A673 (cell line): ENCODE results near the gene RAPGEF2. TPM values are rescaled to one million over a fixed set of nuclear protein-coding genes. Genes with fewer than 3 reads are reported as not detected.
"Not testable (repeated sequence)": the region's sequence is repeated elsewhere in the genome, so short reads cannot be mapped to it uniquely, and the experiment has no call there.

Source experiments
- BruUV-seq: library from RNA; stranded (reverse); fragments of 400-500 nt; replicated peaks from 2 replicates; lab custom pipeline; 2021; lab: Mats Ljungman, UMichigan
- CTCF ChIA-PET: fragments of 300-600 bp; sonication (Branson Sonifier 250); formaldehyde crosslinking; loops from one replicate; lab custom pipeline; 2022; ENCODE audit warnings: antibody characterized with exemption; lab: Charles Lee
- POLR2A ChIA-PET: fragments of 300-600 bp; sonication (Branson Sonifier 250); formaldehyde crosslinking; loops from one replicate; lab custom pipeline; 2022; ENCODE audit warnings: antibody characterized with exemption; ENCODE audit not compliant: low non-redundant PET; lab: Charles Lee
- DNase-seq: peaks from one replicate; pipeline ENCODE4 v3.0.0-alpha.2; 2015; ENCODE audit warnings: low spot score
- H3K27ac ChIP-seq: fragments of 200-600 bp; sonication (generic); 2 replicates; pipeline ENCODE4 v1.5.1; 2016; ENCODE audit warnings: mixed run types, low read depth, mild to moderate bottlenecking, mixed read lengths, antibody characterized with exemption, low read length; ENCODE audit not compliant: poor library complexity, severe bottlenecking
- H3K27me3 ChIP-seq: fragments of 200-600 bp; sonication (generic); replicated peaks from 2 replicates; pipeline ENCODE4 v1.6.1; 2017; ENCODE audit warnings: mixed run types, low read depth, mild to moderate bottlenecking, mixed read lengths, antibody characterized with exemption, low read length; ENCODE audit not compliant: insufficient read depth, poor library complexity
- H3K36me3 ChIP-seq: fragments of 200-600 bp; sonication (generic); 2 replicates; pipeline ENCODE4 v1.6.1; 2016; ENCODE audit warnings: mixed run types, mild to moderate bottlenecking, mixed read lengths, antibody characterized with exemption, low read length; ENCODE audit not compliant: insufficient read depth, poor library complexity, severe bottlenecking
- H3K4me1 ChIP-seq: fragments of 200-600 bp; sonication (generic); 2 replicates; pipeline ENCODE4 v1.6.1; 2017; ENCODE audit warnings: mixed run types, mild to moderate bottlenecking, mixed read lengths, antibody characterized with exemption, low read length; ENCODE audit not compliant: insufficient read depth, poor library complexity, severe bottlenecking
- H3K4me3 ChIP-seq: fragments of 200-600 bp; sonication (generic); 2 replicates; pipeline ENCODE4 v1.5.1; 2016; ENCODE audit warnings: low read depth, mixed run types, mild to moderate bottlenecking, mixed read lengths, low read length; ENCODE audit not compliant: poor library complexity, severe bottlenecking
- H3K9me3 ChIP-seq: fragments of 200-600 bp; sonication (generic); 2 replicates; pipeline ENCODE4 v1.6.1; 2016; ENCODE audit warnings: mixed run types, low read depth, mild to moderate bottlenecking, mixed read lengths, antibody characterized with exemption, low read length; ENCODE audit not compliant: poor library complexity, severe bottlenecking
- CTCF ChIP-seq: fragments of 300-800, 200-600 bp; sonication (generic); conservative IDR thresholded peaks from 2 replicates; pipeline ENCODE4 v1.5.1; 2017; ENCODE audit warnings: low read depth, mild to moderate bottlenecking, antibody characterized with exemption, low read length, moderate library complexity, mixed read lengths
- EZH2 ChIP-seq: fragments of 200-600 bp; sonication (generic); IDR thresholded peaks from 2 replicates; pipeline ENCODE4 v1.6.1; 2017; ENCODE audit warnings: borderline replicate concordance, low read depth, mild to moderate bottlenecking, mixed read lengths, antibody characterized with exemption, low read length; ENCODE audit not compliant: poor library complexity, severe bottlenecking
- intact Hi-C: fragments of 100-400 bp; cut with micrococcal nuclease; formaldehyde crosslinking; loops from one replicate; pipeline ENCODE4 v1.10.0; 2022; ENCODE audit not compliant: unreplicated experiment
- total RNA-seq: library from RNA; stranded (reverse); gene quantifications from 2 replicates; pipeline ENCODE4 v1.2.3, GENCODE V29; 2021

Gene RAPGEF2
- total RNA-seq, 1 experiment from 2014 or later: 31.9 TPM

GRCh38 chr4:159158985-159159384 is 56.1 kb downstream of the RAPGEF2 start:
- peaks cover 15% of the 10 kb centered on the region for H3K4me1 ChIP-seq
- intact Hi-C loops: no loop called here
- TF ChIP-seq EZH2 (no peak), CTCF (no peak)
- no peaks in the 10 kb centered on the region for H3K36me3 ChIP-seq
- ChIA-PET POLR2A (no interaction called here), CTCF (no interaction called here)
- H3K9me3 ChIP-seq: no peaks in the 10 kb centered on the region
- H3K27ac ChIP-seq: no peak overlapping the region
- BruUV-seq: no TSS peak
- no peak for DNase-seq
- H3K4me3 ChIP-seq: no peak overlapping the region
- no peaks in the 10 kb centered on the region for H3K27me3 ChIP-seq

GRCh38 chr4:159159611-159160010 is 56.7 kb downstream of the RAPGEF2 start:
- no TSS peak for BruUV-seq
- Histone ChIP-seq H3K36me3 (no peaks in the 10 kb centered on the region), H3K4me3 (no peak overlapping the region), H3K9me3 (no peaks in the 10 kb centered on the region), H3K4me1 (peaks cover 20% of the 10 kb centered on the region), H3K27ac (no peak overlapping the region), H3K27me3 (no peaks in the 10 kb centered on the region)
- DNase-seq: no peak
- intact Hi-C loops: no loop called here
- ChIA-PET CTCF (no interaction called here), POLR2A (no interaction called here)
- no peak for TF ChIP-seq CTCF

- no peaks in the 10 kb centered on the region for H3K9me3 ChIP-seq
- no peak overlapping the region for H3K27ac ChIP-seq
- intact Hi-C loops: no loop called here
- no TSS peak for BruUV-seq
- H3K4me1 ChIP-seq: peaks cover 26% of the 10 kb centered on the region
- no peak for DNase-seq
- POLR2A ChIA-PET: no interaction called here
- H3K27me3 ChIP-seq: no peaks in the 10 kb centered on the region
- H3K36me3 ChIP-seq: no peaks in the 10 kb centered on the region
- H3K4me3 ChIP-seq: no peak overlapping the region
- CTCF ChIA-PET: no interaction called here
- no peak for TF ChIP-seq EZH2
- no peak for TF ChIP-seq CTCF
These were observed 57.4 kb downstream of the RAPGEF2 start for GRCh38 chr4:159160242-159160641.

- H3K9me3 ChIP-seq, H3K27ac ChIP-seq, CTCF ChIA-PET, H3K4me3 ChIP-seq, POLR2A ChIA-PET, BruUV-seq, intact Hi-C loops, DNase-seq, H3K36me3 ChIP-seq, H3K27me3 ChIP-seq: not testable (repeated sequence)
- peaks cover 26% of the 10 kb centered on the region for H3K4me1 ChIP-seq
These were observed 58.6 kb downstream of the RAPGEF2 start for GRCh38 chr4:159161436-159161835.
